NCI-H2196 (cell line): ENCODE results near the gene DDX49.
"Not testable (repeated sequence)": the region's sequence is repeated elsewhere in the genome, so short reads cannot be mapped to it uniquely, and the experiment has no call there.

Experiments
- DNase-seq: peaks from one replicate; lab custom pipeline; 2025; ENCODE audit not compliant: unreplicated experiment; lab: John Stamatoyannopoulos, UW

DDX49 gene

DNA sequence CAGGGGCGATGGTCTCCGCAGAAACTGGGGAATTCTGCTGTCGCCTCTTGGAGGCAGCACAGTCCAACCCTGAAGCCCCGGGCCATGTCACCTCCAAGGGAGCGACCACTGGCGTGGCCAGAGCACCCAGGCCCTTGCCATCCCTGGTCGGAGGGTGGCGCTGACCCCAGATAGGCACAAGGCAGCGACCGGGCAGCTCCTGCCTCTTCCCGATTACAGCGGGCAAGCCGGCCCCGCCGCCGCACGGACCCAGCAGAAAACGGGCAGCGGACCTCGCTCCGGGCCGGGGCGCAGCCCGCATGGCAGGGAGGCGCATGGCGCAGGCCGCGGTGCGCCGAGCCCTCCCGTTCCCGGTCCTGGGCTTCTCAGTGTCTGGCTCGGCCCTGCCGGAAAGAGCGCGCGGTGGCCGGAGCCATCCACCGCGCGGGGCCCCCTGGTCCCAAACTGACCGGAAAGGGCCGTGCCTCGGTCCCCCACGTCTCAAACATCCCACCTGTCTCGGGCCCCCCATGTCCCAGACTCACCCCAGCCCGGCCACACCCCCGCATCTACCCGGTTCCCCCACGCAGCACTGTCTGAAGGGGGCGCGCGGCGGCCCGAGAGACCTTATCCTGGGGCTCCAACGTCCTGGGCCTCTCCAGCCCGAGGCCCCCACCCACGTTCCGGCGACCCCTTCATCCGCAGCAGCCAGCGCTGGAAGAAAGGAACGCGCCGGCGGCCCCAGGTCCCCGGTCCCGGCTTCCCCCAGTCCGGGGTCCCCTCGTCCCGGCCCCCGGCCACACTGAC lies 24.3 kb upstream of the DDX49 start:
- peak; percentile 57 for DNase-seq

DNA sequence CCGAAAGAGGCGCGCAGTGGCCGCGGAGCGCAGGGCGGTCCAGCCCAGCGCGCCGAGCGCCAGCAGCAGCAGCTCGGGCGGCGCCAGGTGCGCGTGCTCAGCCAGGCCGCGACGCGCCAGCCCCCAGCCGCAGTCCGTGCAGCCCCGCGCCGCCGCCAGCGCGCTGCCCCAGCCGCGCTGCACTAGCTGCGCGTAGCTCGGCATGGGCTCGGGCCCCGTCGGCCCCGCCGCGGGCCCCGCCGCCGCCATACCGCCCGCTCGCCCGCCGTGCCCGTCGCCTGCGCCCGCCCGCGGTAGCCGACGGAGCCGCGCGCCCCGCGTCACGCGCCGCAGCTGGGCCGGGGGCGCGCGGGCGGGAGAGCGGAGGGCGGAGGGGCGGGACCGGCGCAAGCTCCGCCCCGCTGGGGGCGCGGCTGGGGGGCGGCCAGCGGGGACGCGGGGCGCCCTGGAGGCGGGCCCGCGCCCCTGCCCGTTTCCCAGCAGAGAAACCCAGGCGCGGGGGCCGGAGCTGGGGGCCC lies 23.6 kb upstream of the DDX49 start, which contains the start of gene CERS1:
TSS of gene CERS1 (minus strand) at position 335 of the 518 bp plus-strand sequence. CDS start at position 249, 86 bp downstream.
- DNase-seq: peak; percentile 55

DNA sequence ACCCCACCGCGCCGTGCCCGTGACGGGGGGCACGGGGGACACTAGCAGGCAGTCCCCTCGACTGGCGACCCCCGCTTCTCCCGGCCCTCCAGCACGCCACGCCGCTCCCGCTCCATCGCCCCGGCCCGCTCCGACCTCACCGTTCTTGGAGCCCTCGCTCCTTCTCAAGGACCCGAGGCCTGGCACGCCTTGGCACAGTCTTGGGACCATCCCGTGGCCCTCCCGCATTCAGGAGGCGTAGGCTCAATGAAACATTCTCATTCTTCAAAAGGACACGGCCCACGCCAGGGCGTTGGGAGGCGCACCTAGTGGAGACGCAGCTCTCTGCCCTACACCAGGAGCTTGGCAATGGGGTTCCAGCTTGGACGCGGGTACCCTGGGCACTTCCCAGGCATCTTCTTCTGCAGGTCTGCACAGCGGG lies 23.1 kb upstream of the DDX49 start:
- no peak for DNase-seq

DNA sequence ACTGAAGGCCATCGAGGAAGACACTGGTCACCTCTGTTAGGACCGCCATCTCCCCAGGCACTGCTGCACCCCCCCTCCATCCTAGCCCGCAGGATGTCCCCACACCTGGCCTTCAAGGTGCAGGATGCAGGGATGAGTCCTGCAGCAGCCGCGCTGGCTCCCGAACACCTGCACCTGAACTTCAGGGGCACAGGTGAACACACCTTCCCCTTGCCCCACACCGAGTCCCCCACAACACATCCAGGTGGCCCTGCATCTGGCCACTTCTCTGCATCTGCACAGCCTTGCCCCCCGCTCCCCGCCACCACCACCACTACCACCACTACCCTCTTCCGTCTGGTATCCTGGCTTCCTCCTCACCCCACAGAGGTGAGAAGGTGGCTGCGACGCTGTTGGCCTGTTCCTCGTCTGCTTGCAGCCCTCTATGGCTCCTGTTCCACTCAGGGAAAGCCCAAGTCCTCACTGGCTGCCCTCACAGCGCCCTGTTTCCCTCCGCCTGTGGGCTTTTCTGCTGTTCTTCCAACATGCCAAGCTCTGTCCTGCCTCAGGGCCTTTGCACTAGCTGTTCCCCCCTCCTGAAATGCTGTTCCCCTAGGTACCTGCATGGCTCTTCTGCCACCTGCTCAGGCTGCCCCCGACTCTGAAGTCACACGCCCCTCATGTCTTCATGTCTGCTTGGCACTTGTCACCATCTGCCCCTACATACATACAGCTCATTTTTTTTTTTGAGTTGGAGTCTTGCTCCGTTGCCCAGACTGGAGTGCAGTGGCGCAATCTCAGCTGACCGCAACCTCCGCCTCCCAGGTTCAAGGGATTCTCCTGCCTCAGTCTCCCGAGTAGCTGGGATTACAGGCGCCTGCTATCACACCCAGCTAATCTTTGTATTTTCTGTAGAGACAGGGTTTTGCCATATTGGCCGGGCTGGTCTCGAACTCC lies 22.2 kb upstream of the DDX49 start:
- DNase-seq: no peak

DNA sequence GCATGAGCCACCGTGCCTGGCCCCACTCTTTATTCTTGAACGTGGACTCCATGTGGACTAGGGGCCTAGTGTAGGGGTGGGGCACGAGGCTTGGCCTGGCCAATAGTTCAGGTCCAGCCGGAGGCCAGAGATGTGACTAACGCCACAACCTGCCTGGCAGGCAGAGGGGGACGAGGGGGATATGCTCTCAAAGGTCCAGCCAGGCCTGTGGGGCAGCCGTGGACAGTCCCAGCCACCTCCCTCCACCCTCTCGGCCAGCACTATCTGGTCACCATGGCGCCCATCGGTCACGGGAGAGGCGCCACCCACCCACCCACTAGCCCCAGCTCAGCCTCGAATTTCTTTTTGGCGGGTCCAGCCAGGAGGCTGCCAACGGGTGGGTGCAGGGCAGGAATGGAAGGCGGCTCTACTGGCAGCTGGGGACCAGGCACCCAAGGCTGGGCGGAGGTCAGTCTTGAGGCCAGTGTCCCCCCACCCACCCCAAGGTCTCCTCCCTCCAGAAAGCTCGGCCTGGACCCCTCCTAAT lies 21.4 kb upstream of the DDX49 start:
- peak; percentile 35 for DNase-seq

DNA sequence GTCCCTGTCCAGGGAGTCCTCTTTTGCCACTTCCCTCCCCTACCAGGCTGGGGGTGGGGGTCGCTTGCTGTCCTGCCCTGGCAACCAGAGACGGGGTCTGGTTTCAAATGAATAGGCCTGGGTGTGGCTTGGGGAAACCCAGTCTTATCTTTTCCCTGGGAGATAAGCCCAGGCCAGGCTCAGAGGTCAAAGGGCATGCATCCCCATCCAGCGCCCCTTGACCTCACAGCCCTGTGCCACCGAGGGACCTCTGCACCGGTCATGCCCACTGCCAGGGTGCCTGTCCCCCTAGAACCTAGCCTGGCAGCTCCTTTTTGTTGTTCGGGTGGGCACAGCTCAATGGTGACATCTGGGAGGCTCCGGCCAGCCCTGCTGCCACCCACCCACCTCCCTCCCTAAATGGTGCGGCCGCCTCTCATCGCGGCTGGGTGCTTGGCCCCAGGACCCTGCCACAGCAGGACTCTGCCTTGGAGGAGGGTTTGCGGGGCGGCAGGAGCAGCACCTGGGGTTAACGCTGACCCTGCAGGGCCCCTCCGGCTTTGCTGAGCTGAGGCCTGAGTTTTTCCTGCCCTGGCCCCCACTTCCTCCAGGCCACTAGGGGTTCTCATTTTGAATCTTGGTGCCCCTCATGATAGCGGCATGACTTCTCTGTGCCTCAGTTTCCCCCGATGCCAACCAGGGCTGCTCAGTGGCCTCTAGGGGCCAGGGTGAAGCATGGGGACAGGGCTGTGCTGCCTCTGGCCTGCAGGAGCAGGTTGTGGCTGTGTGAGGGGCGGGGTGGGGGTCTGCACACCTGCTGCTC lies 20.7 kb upstream of the DDX49 start:
- no peak for DNase-seq

DNA sequence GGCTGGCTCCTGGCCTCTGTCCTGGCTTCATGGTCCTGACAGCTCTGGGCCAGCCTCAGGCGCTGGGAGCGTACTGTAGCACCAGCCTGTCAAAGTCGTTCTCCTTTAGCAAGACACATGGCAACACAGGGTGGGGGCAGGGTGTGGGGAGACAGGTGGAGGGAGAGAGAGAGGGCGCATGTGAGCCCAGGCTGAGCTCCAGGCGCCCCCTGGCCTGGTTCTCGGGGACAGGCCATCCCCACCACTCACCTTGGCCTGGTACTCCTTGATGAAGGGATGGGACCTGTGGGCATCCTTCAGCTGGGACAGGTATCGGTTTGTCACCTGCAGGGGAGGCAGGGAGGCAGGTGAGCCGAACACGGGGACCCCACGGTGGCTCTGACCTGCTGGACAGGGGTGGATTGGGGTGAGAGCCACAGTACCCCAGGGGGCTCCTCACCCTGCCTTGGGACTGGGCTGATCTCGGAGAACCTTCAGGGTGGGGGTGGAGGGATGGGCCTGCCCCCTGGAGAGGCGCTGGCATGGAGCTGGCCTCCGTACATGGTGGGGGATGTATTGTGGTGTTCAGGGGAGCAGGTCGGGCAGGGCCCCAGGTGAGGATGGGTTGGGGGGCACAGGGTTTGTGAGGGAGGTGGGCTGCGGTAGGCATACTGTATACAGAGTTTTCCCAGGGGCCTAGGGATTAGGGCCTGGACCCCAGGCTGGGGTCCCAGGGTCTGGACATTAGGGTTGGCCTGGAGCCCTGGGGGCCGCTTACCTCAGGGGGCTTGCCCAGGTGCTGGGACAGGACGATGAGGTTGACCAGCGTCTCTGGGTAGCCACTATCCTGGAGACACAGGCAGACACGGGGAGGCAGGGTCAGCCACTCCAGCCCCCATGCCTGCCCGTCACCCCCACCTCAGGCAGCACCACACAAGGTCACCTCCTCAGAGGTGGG lies 19.6 kb upstream of the DDX49 start:
- DNase-seq: no peak

DNA sequence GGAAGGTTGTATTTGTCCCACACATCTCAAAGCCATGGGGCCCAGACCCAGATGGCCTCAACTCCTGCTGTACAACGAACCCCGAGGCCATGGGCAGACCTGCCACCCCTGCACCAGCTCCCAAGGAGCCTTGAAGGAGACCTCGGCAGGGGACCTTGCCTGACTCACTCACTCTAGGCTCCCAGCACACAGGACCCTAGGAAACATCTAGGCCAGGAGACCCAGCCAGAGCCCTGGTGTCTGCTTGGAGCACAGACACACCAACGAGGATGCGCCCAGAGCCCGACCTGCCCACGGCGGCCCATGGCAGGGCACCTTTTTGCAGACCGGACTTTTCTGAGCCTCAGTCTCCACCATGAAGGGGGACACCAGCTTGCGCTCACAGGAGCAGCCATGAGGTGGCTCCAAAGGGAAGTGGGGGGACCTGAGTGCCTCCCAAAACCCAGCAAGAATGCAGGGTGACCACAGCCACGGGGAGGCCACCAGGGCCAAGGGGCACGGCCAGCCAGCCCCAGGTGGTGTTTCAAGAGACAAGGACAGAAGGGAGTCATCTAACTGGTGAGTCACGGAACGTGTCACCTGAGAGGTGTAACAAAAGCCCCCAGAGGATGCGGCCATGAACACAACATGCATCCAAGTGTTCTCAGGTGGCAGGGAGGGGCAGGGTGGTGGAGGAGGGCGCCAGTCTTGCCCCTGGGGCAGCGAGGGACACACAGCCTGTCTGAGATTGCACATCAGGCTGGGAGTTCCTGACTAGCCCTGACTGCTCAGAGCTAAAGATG lies 18.6 kb upstream of the DDX49 start:
- no peak for DNase-seq

DNA sequence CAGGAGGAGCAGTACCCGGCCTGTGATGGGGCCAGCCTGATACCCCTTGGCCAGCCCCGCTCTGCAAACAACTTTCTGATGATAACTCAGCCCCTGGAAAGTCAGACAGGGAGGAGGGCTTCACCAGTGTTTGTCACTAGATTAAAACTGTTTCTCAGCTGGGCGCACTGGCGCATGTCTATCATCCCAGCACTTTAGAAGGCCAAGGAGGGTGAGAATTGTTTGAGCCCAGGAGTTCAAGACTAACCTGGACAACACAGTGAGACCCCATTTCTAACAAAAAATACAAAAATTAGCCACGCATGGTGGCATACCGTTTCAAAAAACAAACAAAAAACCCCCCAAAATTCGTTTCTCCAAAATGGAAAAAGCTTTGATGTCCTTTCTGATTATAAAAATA lies 18.0 kb upstream of the DDX49 start:
- no peak for DNase-seq

DNA sequence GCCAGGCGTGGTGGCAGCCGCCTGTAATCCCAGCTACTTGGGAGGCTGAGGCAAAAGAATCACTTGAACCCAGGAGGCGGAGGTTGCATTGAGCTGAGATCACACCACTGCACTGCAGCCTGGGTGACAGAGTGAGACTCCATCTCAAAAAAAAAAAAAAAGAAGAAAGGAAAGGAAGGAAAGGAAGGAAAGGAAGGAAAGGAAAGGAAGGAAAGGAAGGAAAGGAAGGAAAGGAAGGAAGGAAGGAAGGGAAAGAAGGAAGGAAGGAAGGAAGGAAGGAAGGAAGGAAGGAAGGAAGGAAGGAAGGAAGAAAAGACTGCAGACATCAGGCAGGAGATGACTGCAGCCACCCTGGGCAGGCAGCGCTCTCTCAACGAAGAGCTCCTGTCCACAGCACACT lies 17.0 kb upstream of the DDX49 start:
- DNase-seq: not testable (repeated sequence)

DNA sequence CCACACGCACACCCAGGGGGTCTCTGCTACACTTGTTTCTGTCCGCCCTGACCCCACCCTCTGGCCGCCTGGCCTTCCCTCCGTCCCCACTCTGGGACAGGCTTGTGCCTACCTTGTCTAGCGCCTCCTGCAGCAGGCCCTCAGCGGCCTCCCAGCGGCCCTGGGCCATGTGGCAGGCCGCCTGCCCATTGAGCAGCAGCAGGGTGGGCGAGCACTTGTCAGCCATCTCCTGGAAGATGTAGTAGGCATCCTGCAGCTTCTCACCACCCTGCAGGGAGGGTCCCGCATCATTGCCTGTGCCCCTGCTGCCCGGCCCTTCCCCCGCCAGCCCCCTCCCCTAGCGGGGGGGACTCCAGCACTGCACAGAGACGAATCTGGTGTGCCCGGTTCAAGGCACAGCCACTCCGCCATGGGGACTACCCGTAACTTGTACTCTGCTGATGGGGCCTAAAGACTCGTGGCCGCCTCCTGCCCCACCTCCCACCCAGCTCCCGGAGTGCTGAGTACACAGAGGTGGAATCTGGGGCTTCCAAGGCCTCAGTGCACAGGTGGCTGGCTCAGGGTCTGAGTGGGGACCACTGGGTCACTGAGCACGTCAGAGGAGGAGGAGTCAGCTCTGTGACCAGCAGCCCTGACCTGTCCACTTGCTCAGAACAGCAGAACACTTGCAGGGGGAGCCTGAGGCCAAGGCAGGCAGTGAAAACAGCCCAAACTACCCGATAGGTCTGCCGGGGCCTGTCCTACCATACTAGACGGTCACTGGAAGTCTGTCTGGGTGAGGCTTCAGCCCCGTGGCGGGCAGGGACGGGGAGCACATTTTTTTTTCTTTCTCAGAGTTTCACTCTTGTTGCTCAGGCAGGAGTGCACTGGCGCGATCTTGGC lies 16.1 kb upstream of the DDX49 start:
- DNase-seq: no peak

DNA sequence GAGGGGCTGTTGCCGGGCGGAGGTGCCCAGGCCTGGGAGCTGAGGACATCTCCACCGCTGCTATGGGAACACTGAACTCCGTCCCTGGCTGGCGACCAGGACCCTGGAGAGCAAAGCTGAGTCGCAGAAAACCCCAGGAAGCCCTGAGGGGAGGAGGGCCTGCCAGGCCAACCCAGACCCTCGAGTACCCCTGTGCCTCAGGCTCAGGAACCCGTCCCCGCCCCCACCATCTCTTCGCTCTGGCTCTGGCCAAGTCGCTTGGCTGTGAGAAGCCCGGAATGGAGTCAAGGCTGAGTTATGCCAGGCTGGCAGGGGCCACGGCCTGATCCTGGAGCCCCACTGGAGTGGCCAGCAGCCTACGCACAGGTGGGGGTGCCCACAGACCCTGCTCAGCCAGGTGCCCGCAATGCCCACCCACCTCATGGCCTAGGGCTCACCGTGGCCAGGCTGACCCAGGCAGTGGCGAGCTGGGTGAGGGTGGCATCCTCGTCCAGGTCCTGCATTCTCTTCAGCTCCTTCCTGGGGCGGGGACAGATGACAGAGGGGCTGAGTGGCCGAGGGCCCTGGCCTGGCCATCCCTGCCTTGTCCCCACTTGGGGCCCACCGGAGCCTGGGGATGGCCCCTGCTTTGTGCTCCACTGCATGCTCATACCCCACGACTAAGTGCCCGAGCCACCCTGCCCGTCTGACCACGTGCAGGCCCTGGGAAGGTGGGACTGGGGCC lies 15.0 kb upstream of the DDX49 start:
- DNase-seq: no peak

DNA sequence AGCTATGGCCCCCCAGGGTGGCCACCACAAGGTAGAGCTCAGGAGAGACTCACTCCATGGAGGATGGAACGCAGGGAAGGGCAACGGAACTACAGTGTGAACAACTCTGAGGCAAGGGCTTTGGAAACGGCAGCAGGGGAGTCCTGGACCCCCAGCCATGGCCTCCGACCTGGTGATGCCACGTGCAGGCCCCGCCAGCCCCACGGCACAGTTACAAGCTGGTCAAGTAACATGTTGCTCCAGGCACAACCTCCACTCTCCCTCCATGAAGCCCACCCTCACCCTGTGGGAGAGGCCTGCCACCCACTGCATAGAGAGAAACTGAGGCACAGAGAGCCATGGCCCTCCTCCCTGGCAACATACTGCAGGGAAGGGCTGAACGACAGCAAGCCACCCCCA lies 14.5 kb upstream of the DDX49 start:
- DNase-seq: no peak

DNA sequence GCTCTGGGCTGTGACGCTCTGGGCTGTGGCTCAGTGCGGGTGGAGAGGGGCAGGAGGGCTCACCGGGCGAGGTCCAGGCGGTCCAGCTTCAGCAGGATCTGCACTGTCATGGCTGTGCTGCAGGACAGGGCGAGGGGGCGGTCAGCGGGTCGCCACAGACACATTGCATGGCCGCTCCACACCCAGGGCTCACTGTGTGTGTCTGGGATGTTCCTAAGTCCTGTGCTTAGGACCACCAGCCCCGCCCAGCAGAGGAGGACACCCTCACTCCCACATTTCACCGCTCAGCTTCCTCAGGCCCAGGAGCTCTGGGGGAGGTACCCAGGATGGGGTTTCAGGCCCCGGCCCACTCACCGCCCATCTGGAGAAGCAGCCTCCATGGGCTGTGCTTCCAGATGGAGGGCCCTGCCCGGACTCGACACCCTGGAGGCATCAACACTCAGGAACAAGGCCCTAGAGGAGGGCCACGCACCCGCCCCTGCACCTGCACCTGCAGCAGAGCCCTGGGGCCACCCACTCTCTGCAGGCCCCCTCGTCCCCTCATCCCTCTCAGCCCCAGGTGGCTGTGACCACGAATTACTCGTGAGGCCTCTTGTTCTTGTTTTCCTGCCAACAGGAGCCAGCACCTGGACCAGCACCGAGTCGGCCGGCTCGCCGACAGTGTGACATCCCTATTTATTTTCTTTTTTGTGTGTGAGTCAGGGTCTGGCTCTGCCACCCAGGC lies 13.8 kb upstream of the DDX49 start:
- no peak for DNase-seq

DNA sequence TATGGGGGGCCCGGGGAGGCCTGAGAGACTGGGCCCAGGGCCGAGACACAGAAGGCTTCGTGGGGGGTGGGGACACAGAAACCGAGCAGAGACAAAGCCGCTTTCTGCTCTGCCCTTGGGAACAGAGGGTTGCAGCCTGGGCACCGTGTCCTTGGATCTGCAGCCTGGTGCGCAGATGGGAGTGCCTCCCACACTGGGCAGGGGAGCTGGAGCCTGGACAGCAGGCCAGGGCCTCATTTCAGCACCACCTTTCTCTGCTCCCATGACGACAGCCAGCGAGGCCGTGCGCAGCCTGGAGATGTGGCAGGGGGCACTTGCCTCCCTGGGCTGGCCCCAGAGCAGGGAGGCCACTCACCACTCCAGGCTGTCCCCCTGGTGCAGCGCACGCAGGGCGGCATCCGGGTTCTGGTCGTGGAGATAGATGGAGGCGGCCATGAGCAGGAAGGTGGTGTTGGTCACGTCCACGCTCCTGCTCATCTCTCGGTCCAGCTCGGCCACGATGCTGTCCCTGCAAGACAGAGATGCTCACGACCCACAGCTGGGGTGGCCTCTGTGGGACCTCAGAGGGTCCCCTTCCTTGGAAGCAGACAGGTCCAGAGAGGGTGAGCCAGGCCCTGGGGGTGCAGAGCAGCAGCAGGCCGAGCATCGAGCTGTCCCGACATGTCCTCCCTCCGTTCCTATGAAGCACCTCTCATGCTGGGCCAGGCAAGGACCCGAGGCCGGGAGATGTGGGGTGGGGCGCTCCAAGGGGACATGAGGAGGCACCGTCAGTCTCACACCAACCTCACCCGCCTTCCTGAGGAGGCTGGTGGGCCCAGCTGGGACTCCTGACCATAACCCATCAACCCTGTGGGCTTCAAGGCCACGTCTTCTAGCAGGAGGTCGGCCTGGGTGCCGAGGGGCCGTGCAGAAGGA lies 12.7 kb upstream of the DDX49 start:
- DNase-seq: no peak
